GM12875 (cell line): Measurements from ENCODE around the gene TGFA.

Experiments
- H3K4me3 ChIP-seq: one replicate; pipeline ENCODE4 v1.5.1; 2011; ENCODE audit warnings: low read depth, low read length, control low read depth
- CTCF ChIP-seq: IDR thresholded peaks from 2 replicates; pipeline ENCODE4 v1.5.1; 2011; ENCODE audit warnings: low read depth, mild to moderate bottlenecking, control low read depth, inconsistent platforms, low read length, moderate library complexity, borderline replicate concordance; ENCODE audit not compliant: insufficient read depth

Gene TGFA

DNA sequence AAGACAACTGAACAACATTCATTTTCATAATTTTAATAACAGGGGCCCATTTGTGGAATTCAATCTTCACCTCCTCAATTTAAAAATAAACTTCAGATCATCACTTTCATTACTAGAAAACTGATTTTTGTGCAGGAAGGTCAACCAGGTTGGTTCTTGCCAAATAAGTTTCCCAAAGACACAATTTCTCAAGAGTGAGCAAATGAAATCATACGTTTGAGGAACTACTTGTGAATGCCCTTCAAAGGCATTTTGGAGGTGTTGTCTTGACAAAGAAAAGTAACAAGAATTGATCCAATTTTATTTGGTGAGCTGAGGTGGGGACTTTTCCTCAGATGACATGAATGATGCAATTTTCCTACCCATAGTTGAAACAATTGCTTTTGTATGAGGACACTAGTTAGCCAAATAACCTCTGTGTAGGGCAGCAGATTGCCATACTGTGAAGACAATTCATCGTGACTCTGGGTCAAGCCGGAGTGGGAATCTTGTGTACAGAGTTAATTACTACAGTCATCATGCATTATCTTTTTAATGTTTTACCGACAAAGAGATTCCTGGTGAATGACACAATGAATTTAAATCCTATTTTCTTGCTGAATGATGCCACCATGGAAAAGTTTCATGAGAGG, 121.8 kb downstream of the TGFA start:
- no peak overlapping the region for H3K4me3 ChIP-seq
- TF ChIP-seq CTCF, result no peak

- H3K4me3 ChIP-seq, result no peak overlapping the region
- TF ChIP-seq CTCF, result no peak
These were observed 127.3 kb downstream of the TGFA start for GRCh38 chr2:70426341-70426740.

DNA sequence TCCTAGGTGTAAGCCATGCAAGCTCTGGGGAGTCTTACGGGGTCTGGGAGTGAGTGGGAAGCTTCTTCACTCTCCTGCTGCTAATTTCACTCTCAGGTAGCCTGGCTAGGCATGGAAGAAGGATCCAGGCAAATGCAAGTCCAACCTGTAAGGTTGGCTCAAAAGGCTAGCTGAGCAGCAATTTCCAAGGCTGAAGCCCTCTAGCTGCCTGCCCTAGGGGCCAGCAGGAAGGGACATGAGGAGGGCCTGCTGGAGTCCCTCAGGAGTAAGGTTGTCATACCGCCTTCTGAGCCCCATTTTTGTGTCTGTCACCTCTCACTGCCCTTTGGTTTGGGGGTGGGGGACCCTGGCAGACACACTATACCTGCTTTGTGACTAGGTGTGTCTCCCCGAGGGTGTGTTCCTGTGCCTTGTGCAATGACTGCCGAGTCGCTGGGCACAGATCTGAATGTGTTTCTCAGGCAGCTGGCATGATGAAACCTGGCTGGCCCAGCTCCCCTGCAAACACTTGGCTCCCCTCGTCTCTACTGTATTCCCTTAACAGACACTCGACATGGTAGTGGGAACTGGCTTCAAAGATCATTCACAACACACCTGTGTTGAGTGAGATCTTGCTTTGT, 127.8 kb downstream of the TGFA start:
- no peak for TF ChIP-seq CTCF
- H3K4me3 ChIP-seq, result no peak overlapping the region

DNA sequence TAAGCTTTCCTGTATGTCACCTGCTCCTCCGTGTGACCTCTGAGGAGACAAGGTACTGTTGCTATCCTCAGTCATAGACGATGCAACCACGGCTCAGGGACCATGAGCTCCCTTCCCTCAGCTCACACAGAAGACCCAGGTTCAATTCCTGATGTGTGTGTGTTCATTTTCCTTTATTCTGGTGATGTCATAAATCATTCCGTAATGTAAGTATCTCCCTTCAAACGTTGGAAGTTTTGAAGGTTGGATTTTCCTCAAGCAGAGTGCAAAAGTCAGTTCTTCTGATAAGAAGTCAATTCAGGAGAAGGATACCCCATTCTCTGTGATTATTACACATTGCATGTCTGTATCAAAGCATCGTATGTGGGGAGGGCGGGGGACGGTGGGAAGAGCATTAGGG, 132.9 kb downstream of the TGFA start:
- TF ChIP-seq CTCF, result no peak
- H3K4me3 ChIP-seq, result no peak overlapping the region

- no peak for TF ChIP-seq CTCF
- no peak overlapping the region for H3K4me3 ChIP-seq
These were observed 133.5 kb downstream of the TGFA start for GRCh38 chr2:70420143-70420542.

- no peak overlapping the region for H3K4me3 ChIP-seq
- TF ChIP-seq CTCF, result no peak
These were observed 135.1 kb downstream of the TGFA start for GRCh38 chr2:70418514-70418913.

DNA sequence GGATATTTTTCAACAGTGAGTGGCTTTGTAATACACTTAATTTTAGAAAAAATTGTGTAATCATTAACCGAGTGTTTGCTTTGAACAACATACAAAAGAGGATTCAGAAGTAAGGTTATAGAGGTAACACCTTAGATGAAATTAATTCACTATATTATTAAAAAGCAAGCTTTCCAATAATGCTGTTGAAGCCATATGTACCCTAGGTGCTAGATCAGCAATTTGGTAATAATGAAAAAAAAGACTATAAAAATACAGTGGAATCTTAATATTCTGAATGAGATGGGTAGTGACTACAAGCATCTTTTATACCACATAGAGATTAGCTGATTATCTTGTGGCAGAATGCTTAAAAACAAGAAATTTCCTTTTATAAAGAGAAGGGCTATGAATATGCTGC, 136.6 kb downstream of the TGFA start:
- no peak for TF ChIP-seq CTCF
- no peak overlapping the region for H3K4me3 ChIP-seq
